ENCODE data around the gene LRRFIP2. TPM values are rescaled to one million over a fixed set of nuclear protein-coding genes. Genes with fewer than 3 reads are reported as not detected.

LRRFIP2 gene
- total RNA-seq, 1 experiment from 2014 or later = 40.2 TPM

DNA sequence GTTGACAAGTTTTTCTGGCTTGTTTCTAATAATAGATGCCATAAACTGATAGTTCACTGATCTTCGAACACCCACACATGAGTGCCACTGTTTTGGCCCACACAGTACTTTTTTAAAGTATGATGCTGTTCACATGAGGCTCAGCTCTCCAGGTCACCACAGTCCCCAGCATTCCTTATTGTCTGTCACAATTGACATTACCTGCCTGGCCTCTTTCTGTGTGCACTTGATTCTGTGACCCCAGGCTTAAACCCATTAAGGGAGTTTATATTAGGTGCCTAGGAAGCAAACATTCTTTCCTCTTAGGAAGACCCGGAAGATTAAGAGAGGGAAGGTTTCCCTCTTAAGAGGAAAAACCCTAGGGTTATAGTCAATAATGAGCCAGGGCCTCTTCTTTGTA is 24.2 kb upstream of the LRRFIP2 start:
- no peak for DNase-seq (ENCODE audit: low spot score)
- Histone ChIP-seq H3K4me3 (ENCODE audit: low read depth, low read length, poor library complexity, severe bottlenecking) (no peak overlapping the region), H3K27me3 (replicated peaks; ENCODE audit: insufficient read depth, low read depth, low read length, poor library complexity) (no peaks in the 10 kb centered on the region), H3K27ac (ENCODE audit: low read depth, low read length, poor library complexity, severe bottlenecking) (no peak overlapping the region), H3K4me1 (ENCODE audit: insufficient read depth, low read length, poor library complexity, severe bottlenecking) (no peaks in the 10 kb centered on the region), H3K36me3 (ENCODE audit: insufficient read depth, low read length, poor library complexity, severe bottlenecking) (no peaks in the 10 kb centered on the region), H3K9me3 (ENCODE audit: low read depth, low read length, poor library complexity, severe bottlenecking) (no peaks in the 10 kb centered on the region)
- ChIA-PET POLR2A (ENCODE audit: low non-redundant PET) (no interaction called here), CTCF (no interaction called here)
- intact Hi-C loops (cut with micrococcal nuclease; ENCODE audit: unreplicated experiment) = no loop called here
- TF ChIP-seq EZH2 (IDR thresholded peaks at IDR 0.05; ENCODE audit: borderline replicate concordance, low read depth, low read length, poor library complexity, severe bottlenecking) = no peak
- TF ChIP-seq CTCF (conservative IDR thresholded peaks at IDR 0.05; ENCODE audit: low read depth, low read length) = no peak
- BruUV-seq (replicated peaks) = no TSS peak

DNA sequence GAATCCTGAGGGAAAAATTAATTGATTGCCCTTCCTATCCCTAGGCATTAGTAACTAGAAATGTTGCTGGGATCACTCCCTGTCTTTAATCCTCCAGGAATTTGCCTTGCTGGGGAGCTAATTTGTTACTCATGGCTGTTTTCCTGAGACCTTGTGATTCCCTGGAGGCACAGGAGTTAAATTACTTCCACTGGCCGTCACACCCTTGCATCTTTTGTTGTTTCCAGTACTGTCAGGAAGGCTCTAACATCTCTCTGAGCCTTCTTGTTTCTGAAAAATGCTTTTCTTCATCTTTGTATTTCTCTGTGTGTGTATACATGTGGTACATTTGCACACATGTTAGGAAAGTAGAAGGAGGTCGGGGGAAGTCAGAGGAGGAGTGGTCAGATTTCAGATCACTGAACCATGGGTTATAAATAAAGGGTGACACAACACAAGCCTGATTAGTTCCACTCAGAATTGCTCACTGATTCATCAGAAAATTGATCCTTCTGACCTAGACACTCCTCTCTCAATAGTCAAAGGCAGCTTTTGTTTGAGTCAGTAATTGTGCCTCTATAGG is 23.5 kb upstream of the LRRFIP2 start:
- no peak overlapping the region for H3K4me3 ChIP-seq (ENCODE audit: low read depth, low read length, poor library complexity, severe bottlenecking)
- ChIA-PET POLR2A (ENCODE audit: low non-redundant PET) (no interaction called here), CTCF (no interaction called here)
- TF ChIP-seq CTCF (conservative IDR thresholded peaks at IDR 0.05; ENCODE audit: low read depth, low read length) (no peak), EZH2 (IDR thresholded peaks at IDR 0.05; ENCODE audit: borderline replicate concordance, low read depth, low read length, poor library complexity, severe bottlenecking) (no peak)
- no peak overlapping the region for H3K27ac ChIP-seq (ENCODE audit: low read depth, low read length, poor library complexity, severe bottlenecking)
- no TSS peak for BruUV-seq (replicated peaks)
- no peaks in the 10 kb centered on the region for H3K4me1 ChIP-seq (ENCODE audit: insufficient read depth, low read length, poor library complexity, severe bottlenecking)
- peak; percentile 11 for DNase-seq (ENCODE audit: low spot score)
- no peaks in the 10 kb centered on the region for H3K9me3 ChIP-seq (ENCODE audit: low read depth, low read length, poor library complexity, severe bottlenecking)
- no peaks in the 10 kb centered on the region for H3K36me3 ChIP-seq (ENCODE audit: insufficient read depth, low read length, poor library complexity, severe bottlenecking)
- intact Hi-C loops (cut with micrococcal nuclease; ENCODE audit: unreplicated experiment) = no loop called here
- H3K27me3 ChIP-seq (replicated peaks; ENCODE audit: insufficient read depth, low read depth, low read length, poor library complexity) = no peaks in the 10 kb centered on the region

DNA sequence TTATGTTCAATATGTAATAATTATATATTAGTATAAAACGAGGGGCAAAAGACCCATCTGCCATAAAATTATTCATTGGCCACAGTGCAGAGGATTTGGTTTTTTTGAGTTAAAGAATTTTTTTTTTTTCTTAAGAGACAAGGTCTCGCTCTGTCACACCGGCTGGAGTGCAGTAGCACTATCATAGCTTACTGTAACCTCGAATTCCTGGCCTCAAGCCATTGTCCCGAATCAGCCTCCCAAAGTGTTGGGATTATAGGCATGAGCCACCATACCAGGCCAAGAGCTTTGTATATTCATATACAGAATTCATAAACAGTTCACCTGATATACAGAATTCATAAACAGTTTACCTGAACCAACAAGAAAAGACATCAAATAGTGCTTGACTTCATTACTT is 20.2 kb upstream of the LRRFIP2 start:
- no TSS peak for BruUV-seq (replicated peaks)
- Histone ChIP-seq H3K4me3 (ENCODE audit: low read depth, low read length, poor library complexity, severe bottlenecking) (no peak overlapping the region), H3K9me3 (ENCODE audit: low read depth, low read length, poor library complexity, severe bottlenecking) (no peaks in the 10 kb centered on the region), H3K4me1 (ENCODE audit: insufficient read depth, low read length, poor library complexity, severe bottlenecking) (no peaks in the 10 kb centered on the region), H3K27ac (ENCODE audit: low read depth, low read length, poor library complexity, severe bottlenecking) (no peak overlapping the region), H3K36me3 (ENCODE audit: insufficient read depth, low read length, poor library complexity, severe bottlenecking) (no peaks in the 10 kb centered on the region), H3K27me3 (replicated peaks; ENCODE audit: insufficient read depth, low read depth, low read length, poor library complexity) (no peaks in the 10 kb centered on the region)
- intact Hi-C loops (cut with micrococcal nuclease; ENCODE audit: unreplicated experiment) = no loop called here
- ChIA-PET CTCF (no interaction called here), POLR2A (ENCODE audit: low non-redundant PET) (no interaction called here)
- no peak for TF ChIP-seq CTCF (conservative IDR thresholded peaks at IDR 0.05; ENCODE audit: low read depth, low read length)
- TF ChIP-seq EZH2 (IDR thresholded peaks at IDR 0.05; ENCODE audit: borderline replicate concordance, low read depth, low read length, poor library complexity, severe bottlenecking) = no peak
- no peak for DNase-seq (ENCODE audit: low spot score)
